Fibroblast of skin of left quadriceps (primary cell): ENCODE data around the gene GGN.
A peak's percentile ranks its signal among the peaks of the same experiment; 100 is the strongest.
"Not testable (repeated sequence)": the region's sequence is repeated elsewhere in the genome, so short reads cannot be mapped to it uniquely, and the experiment has no call there.

ENCODE experiments used
- DNase-seq, 2 experiments: peaks; one replicate each; pipeline ENCODE4 v3.0.0-alpha.2; 2013; ENCODE audit warnings: low read depth in 2 of 2

GGN gene

GRCh38 chr19:38362076-38362945 is 25.5 kb downstream of the GGN start:
- DNase-seq = no peak

DNA sequence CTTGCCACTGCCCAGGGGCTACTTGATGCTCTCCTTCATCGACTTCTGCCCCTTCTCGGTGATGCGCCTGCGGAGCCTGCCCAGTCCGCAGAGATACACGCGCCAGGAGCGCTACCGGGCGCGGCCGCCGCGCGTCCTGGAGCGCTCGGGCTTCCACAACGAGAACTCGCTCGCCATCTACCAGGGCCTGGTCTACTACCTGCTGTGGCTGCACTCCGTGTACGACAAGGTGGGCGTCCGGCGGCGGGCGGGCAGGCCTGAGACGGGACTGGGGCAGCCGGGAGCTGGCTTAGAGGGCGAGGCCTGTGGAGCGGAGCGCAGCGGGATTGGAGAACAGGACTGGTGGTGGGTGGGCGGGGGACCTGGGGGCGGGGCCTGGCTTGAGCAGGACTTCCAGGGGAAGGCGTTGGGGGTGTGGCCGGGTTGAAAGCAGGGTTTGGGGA is 26.2 kb downstream of the GGN start:
- no peak for DNase-seq

DNA sequence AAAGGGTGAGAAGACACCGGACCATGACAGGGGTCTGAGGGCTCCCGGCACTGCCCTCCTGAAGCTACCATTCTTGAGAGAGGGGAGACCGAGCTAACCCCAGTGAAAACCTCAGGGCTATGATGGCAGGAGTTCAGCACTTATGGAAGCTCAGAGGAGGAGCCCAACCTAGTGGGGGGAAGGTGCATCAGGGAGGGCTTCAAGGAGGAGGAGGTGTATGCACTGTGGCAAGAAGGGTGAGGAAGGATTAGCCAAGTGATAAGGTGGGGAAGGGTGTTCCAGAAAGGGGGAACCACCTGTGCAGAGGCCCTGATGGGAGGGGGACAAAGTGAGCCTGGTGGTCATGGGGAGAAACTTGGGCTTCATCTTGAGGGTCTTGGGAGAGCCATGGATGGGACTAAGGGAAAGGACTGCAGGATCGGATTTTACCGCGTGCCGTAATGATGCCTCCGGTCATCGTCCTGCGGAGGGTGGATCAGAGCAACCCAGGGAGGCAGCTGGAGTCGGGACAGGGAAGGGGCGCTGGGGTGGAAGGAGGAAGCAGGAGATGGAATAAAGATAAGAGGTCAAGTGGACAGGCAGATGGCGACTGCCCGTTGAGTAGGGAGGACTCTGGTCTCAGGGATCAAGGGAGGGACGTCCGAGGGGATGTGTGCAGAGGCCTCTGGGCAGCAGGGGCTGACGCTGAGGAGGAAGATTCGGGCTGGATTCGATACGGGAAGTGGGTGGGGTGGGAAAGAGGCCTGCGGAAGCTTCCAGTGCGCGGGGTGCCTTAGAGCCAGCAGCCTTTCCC is 26.8 kb downstream of the GGN start:
- no peak for DNase-seq

GRCh38 chr19:38360351-38360750 is 27.5 kb downstream of the GGN start:
- DNase-seq = no peak

- DNase-seq = no peak
Observed at GRCh38 chr19:38359242-38360021, 28.4 kb downstream of the GGN start.

DNA sequence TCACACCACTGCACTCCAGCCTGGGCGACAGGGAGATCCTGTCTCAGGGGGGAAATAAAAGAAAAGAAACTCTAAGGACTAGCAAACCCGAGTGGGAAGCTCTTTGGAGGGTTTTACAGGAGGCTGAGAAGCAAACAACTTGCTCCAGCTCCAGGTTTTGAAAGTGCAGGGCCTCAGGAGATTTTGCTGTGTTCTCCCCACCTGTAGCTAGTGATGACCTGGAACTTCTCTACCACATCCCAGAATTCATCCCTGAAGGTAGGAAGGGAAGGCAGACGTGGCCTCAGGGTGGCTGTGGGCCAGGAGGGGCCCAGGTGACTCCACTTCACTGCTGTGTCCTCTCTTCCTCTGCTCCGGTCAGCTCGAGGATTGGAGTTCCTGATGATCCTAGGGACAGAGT is 29.8 kb downstream of the GGN start:
- DNase-seq = no peak

GRCh38 chr19:38355728-38356725 is 31.8 kb downstream of the GGN start:
- DNase-seq = no peak

- no peak for DNase-seq
Observed at GRCh38 chr19:38352611-38353010, 35.2 kb downstream of the GGN start.

DNA sequence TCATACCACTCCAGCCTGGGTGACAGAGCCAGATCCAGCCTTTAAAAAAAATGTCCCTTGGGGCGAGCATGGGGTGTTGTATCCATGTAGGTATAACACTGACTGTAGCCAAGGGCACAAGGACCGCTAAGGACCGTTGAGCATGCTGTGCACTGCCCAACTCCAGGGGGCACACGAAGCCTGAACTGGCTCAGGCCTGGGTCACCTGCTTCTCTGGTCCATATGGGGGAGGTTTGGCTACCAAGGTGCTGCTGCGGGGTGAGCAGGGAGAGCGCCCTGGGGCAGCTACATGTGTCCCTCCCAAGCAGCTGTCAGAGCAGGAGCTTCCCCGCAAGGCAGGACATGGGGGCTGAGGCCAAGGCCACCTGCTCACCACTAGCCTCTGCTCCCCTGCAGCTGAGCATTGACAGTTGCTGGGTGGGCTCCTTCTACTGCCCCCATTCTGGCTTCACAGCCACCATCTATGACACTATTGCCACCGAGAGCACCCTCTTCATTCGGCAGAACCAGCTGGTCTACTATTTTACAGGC is 35.9 kb downstream of the GGN start:
- DNase-seq = no peak

DNA sequence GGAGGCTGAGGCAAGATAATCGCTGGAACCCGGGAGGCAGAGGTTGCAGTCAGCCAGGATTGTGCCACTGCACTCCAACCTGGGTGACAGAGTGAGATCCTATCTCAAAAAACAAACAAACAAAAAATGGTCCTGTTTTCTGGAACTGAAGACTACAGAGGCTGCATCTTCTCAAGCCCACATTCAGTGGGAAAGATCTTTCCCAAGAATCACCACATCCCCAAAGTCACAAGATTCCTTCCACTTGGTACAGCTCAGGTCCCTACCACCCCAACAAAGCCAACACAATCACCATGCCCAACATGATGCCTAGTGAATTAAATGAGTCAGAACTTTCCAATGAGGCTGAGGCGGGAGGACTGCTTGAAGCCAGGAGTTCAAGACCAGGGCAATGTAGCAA is 37.0 kb downstream of the GGN start:
- no peak for DNase-seq

GRCh38 chr19:38346837-38347236 is 41.0 kb downstream of the GGN start:
- no peak for DNase-seq

DNA sequence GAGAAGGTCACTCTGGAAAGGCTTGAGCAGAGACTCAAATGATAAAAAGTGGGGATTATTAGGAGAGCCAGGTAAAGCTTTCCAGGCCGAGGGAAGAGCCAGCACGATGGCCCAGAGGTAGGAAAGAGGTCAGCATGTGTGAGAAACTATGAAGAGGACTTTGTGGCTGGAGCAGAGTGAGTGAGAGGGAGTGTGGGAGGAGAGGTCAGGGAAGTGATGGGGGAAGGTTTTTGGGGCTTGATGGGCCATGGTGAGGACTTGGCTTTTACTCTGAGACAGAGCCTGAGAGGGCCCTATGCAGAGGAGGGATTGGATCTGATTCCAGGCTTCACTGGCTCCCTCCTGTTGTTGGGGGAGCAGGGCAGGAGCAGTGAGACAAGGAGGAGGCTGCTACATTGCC is 46.9 kb downstream of the GGN start:
- DNase-seq = no peak

- not testable (repeated sequence) for DNase-seq
Observed at GRCh38 chr19:38339011-38339410, 48.8 kb downstream of the GGN start.

DNA sequence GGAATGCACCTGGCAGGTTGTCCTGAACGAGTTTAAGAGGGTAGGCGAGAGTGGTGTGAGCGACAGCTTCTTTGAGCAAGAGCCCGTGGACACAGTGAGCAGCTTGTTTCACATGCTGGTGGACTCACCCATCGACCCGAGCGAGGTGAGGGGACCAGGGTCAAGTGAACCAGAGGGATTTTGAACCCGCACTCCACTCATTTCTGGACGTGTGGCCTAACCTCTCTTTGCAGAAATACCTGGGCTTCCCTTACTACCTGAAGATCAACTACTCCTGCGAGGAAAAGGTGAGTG is 50.5 kb downstream of the GGN start:
- no peak for DNase-seq

DNA sequence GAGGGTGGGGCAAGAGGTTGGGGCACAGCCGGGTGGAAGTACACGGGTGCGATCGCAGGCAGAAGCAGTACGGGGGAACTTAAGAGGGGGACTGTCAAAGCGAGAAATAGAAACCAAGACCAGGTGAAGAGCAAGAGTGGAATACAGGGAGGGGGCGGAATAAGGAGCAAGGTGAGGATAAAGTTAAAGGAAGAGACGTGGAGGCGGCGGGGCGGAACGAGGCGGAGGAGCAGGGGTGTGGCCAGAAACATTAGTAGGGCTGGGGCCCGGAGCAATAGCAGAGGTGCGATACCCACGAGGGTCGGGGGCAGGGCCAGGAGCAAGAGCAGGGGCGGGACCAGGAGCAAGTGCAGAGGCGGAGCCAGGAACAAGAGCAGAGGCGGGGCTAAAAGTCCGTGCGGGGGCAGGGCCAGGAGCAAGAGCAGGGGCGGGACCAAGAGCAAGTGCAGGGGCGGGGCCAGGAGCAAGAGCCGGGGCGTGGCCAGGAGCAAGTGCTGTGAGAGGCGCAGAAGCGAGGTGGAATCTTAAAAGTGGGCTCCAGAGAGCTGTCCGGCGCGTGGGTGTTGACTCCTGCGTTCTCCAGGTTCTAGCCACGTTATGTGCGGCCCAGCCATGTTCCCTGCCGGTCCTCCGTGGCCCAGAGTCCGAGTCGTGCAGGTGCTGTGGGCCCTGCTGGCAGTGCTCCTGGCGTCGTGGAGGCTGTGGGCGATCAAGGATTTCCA is 51.0 kb downstream of the GGN start:
- peak; percentile 54 to 55 for DNase-seq

- peak; percentile 82 to 87 for DNase-seq
Observed at GRCh38 chr19:38335949-38336637, 51.7 kb downstream of the GGN start.
